HG03565 (cell line): ENCODE measurements around the gene SRF.

Experiments used
- ATAC-seq: cut with Tn5 transposase; IDR thresholded peaks from one replicate; pipeline ENCODE4 v1.9.1; 2021; ENCODE audit warnings: mild to moderate bottlenecking, moderate library complexity; ENCODE audit not compliant: unreplicated experiment

The SRF gene

DNA sequence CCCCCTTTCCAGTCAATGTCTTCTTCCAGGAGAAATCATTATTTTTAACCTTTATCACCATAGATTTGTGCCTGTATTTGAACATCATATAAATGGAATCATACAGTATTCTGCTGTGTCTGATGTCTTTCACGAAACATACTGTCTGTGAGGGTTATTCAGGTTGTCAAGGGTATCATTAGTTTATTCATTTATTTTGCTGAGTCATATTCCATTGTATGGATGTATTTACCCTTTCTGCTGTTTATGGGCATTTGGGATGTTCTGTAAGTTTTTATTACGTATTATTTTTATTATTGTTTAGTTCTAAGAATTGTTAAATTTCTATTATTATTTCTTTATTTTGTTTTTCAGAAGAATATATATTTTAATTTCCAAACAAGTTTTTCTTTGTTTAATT lies 36.2 kb downstream of the SRF start:
- ATAC-seq = no peak

DNA sequence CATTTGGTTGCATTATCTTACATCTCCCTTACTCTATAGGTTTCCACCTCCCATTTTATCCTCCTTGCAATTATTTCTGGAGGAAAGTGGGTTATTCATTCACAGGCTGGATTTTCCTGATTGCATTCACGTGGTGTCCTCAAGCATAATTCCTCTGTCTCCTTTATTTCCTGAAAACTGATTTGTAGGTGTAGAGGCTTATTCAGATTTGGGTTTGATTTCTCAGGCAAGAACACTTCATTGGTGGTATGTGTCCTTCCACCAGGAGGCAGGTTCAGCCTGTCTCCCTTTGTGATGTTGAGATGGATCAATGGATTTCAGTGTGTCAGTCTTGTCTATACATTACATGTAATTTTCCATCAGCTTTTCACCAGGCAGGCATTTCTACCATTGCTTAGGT lies 40.9 kb downstream of the SRF start:
- no peak for ATAC-seq

DNA sequence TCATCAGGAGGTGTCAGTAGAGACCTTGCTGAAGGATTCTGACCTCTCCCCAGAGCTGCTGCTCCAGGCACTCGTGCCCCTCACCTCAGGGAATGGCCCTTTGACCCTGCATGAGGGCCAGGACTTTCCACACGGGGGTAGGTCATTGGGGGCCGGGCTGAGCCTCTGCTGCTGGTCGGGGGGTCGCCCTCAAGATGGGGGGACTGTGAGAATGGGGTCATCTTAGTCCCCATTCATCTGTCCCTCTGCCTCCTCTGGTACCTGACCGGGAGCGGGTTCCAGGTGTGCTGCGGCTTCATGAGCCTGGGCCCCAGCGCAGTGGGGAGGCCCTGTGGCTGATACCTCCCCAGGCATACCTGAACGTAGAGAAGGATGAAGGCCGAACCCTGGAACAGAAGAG lies 42.4 kb downstream of the SRF start:
- ATAC-seq = no peak

DNA sequence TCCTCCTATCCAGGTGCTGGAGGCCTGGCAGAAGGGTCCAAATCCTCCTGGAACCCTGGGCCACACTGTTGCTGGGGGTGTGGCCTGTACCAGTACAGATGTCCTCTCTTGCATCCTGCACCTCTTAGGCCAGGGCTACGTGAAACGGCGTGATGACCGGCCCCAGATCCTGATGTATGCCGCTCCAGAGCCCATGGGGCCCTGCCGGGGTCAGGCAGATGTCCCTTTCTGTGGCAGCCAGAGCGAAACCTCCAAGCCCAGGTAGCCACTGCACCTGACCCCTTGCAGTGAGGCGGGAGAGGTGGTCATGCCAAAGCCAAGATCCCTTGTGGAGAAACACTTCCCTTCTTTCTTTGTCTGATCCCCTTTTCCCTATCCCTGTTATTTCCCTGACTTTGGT lies 44.0 kb downstream of the SRF start:
- ATAC-seq = no peak

DNA sequence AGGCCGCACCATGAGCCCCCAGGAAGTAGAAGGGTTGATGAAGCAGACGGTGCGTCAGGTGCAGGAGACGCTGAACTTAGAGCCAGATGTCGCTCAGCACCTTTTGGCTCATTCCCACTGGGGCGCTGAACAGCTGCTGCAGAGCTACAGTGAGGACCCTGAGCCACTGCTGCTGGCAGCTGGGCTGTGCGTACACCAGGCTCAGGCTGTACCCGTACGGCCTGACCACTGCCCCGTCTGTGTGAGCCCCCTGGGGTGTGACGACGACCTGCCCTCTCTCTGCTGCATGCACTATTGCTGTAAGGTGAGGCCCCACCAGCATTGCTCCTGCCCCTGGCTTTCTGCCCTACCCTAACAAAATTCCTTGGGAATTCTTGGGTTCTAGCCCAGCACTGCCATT lies 45.1 kb downstream of the SRF start:
- no peak for ATAC-seq

DNA sequence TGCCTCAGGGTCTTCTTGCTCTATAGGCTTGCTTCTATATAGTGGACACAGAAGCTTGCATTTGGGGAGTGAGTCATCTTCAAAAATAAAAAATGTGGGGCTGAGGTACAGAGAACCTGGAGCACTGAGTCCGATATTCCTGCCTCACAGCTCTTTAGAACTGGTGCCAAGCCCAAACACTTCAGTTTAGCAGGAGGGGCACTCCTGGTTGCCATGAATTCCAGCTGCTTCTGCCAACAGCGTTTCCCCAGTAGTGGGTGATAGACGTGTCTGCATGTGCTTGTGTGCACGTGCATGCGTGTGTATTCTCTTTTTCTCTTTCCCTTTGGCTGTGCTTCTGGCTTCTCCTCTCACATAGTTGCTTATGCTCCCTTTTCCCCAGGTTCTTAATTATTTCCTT lies 46.3 kb downstream of the SRF start:
- ATAC-seq = no peak

DNA sequence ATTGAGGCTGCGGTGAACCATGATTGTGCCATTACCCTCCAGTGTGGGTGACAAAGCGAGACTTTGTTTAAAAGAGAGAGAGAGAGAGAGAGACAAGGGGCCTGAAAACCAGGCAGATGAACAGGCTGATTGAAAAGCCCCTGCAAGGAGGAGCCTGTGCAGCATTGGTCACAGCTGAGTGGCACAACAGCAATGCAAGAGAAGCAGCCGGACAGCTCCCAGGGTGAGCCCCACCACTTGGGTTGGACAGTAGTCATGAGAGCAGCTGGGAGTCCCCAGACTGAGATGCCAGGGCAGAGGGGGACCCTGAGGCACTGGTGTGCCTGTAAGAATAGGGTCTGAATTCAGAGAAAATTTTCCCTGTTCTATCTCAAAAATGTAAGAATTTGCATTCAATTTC lies 48.0 kb downstream of the SRF start:
- ATAC-seq = no peak

DNA sequence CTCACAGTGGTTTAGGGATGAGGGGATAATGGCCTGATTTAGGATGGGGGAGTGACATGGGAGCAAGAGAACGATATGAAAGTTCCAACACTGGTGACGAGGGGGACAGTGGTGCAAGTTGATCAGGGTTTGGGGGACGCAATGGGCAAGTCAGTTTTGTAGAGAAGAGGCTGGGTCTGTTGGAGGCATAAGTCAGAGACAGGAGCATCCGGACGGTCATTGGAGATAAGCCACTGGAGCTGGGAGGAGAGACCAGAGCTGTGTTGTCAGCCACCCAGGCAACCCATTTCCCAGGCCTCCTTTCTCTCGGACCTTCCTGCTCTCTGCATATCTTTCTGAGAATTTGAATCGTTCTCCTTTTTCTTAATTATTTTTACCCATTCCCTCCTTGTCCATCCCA lies 48.7 kb downstream of the SRF start:
- ATAC-seq = no peak

DNA sequence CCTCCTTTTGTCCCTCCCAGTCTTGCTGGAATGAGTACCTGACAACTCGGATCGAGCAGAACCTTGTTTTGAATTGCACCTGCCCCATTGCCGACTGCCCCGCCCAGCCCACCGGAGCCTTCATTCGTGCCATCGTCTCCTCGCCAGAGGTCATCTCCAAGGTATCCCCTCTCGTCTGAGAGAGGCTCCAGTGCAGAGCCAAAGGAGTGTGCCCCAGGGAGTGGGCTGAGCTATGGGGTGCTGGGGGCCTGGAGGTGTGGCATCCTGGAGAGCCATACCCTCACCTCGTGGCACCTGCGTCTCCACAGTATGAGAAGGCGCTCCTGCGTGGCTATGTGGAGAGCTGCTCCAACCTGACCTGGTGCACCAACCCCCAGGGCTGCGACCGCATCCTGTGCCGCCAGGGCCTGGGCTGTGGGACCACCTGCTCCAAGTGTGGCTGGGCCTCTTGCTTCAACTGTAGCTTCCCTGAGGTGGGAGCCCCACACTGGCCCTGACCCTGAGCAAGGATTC lies 49.4 kb downstream of the SRF start:
- ATAC-seq = no peak

DNA sequence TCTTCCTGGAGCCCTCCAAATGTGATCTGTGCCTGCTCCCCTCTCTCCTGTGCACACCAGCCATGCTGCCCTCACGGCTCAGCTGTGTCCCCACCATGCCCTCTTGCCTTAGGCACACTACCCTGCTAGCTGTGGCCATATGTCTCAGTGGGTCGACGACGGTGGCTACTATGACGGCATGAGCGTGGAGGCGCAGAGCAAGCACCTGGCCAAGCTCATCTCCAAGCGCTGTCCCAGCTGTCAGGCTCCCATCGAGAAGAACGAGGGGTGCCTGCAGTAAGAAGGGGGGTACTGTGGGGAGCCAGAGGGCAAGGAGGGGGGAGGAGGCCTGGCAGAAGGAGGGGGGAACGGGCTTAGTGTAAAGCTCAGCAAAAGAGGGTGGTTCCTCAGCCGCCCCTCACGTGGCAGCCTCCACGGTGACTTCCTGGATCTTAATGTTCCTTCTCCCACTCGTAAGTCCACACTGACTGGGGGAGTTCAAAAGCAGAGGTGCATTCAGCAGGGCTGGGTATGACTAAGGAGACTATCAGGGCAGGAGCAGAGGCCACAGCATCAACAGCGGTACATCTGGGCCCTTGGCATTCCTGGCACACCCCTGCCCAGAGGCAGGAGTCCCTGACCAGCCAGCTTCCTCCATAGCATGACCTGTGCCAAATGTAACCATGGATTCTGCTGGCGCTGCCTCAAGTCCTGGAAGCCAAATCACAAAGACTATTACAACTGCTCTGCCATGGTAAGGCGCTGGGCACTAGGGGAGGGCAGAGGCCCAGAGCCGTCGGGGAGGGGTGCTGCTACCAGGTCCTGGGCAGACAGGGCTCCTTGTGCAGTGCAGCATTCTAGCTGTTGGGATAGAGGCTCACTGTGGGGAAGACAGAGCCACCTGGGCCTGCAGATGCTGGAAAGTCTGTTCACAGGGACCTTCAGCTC lies 50.2 kb downstream of the SRF start:
- ATAC-seq = no peak

DNA sequence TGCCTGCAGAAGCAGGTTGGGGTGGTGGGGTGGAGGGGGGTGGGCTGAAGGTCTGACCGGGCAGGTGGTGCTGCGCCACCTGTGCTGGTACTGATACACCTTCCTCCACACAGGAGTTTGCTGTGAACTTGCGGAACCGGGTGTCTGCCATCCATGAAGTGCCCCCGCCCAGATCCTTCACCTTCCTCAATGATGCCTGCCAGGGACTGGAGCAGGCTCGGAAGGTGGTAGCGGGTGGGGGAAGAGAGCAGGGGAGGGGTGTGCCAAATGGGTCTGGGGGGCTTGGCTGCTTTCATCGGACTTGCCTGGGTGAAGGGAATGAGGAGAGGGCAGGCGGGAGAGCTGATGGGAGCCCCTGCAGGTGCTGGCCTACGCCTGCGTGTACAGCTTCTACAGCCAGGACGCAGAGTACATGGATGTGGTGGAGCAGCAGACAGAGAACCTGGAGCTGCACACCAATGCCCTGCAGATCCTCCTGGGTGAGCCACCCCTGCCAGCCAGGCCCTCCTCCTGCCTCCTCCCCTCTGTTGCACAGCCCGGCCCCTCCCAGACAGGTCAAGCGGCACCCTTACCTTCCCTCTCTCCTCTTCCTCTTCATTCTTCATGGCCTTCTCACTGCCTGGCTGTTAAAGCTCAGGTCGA lies 51.5 kb downstream of the SRF start:
- no peak for ATAC-seq

DNA sequence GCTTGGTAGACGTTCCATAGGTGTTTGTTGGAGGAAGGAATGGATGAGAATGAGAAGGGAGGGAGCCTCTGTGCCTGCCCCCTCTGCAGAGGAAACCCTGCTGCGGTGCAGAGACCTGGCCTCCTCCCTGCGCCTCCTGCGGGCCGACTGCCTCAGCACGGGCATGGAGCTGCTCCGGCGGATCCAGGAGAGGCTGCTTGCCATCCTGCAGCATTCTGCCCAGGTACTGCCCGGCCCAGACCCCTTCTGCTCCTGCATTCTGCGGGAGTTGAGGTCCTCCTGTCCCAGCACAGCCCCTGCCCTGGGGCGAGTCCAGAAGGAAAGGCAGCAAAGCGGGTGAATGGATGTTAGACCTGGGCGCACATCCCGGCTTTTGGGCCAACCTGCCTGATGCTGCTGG lies 52.1 kb downstream of the SRF start:
- no peak for ATAC-seq

DNA sequence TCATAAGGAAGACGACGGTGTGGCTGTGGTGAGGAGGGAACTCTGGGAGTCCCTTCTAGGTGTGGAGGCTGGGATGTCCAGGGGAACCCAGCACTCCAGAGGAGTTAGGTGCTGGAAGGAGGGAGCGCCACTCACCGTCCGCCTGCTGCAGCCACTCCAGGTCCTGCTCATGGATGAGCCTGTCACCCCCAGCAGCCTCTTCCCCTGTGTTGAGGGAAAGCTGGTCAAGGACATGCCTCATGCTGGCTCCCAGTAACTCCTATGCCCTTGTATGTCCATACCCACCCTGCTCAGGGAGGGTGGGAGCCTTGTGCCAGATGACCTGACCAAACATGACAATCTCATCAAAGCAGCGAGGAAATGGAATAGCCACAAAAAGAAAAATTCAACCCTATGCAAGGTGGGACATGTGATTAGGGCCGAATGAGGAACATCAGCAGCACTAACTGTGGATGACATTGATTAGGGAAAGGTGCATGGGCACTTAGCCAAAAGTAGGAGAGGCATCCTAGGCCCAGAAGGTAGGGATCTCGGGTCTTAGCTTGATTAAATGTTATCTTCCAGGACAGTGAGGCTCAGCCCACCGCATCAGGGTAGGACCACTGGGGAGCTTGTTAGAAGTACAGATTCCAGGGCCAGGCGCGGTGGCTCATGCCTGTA lies 55.3 kb downstream of the SRF start:
- ATAC-seq = no peak

DNA sequence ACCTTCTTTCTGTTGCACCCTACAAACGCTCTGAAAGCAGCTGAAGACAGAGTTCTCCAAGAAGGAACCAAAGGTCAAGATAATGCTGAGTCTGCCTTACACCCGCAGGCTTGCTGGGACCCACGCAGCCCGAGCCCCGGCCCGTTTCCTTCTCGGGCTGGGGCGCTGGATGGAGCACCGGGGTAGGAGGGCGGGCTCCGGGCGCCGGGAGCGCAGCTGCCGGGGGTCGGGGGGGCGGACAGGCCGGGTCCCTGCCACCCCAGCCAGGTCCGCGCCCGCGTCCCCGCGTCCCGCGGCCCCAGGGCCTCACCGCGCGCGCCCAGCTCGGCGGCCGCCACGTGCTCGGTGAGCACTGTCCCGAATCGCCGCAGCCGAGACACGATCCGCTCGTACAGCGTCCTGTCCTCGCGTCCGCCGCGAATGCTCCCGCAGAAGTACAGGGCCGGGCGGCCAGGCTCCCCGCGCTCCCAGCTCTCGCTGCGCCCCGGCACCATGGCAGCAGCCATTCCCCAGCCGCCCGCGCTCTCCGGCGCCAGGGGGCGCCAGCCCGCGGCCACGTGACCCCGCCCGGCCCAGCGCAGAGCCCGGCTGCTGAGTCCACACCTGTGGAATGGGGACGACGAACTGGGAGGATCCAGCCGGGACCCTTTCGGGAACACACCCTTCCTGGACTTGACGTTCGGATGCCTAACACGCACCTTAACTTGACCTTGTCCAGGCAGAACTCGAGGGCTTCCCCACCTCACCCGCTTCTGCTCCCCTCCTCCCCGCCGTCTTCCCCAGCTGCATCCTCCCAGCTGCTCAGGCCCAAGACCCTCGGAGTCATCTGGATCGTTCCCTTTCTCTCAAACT lies 58.1 kb downstream of the SRF start, which contains the start of gene DNPH1:
Gene DNPH1 (minus strand): TSS at position 531 of the 852 bp plus-strand sequence. CDS start 25 bp downstream, at position 506.
- ATAC-seq = peak; percentile 67

DNA sequence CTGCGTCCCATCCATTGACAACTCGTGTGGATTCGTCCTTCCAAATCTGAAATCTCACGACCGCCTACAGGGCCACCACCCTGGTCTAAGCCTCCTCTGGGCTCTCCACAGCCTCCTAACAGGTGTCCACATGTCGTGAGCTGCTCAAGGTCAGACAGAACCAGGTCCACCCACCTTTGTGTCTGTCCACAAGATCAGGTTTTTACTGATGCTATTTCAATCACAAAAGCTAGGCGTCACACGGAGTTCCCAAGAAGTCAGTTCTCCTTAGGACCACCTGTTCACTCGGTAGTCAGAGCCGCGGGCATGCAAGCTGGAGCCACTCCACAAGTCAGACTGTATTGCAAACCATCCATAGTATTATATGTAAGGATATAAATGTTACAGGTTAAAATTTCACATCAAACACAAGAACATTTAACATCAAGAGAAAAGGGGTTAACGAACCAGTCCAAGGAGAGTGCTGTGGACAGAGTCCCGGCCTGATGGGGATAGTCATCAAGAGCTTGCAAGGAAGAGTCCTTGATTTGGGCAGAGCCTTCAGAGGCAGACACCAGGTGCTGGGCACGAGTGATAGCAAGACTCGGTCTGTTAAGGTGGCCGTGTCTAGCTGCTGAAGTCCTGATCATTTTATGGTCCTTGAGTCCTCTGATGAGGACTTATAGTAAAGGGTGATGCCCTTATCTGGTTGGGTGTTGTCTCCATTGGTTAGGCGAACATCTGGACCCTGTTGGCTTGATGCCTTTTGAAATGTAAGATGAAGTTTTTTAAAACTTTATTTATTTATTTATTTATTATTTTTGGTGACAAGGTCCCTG lies 58.9 kb downstream of the SRF start:
- no peak for ATAC-seq

DNA sequence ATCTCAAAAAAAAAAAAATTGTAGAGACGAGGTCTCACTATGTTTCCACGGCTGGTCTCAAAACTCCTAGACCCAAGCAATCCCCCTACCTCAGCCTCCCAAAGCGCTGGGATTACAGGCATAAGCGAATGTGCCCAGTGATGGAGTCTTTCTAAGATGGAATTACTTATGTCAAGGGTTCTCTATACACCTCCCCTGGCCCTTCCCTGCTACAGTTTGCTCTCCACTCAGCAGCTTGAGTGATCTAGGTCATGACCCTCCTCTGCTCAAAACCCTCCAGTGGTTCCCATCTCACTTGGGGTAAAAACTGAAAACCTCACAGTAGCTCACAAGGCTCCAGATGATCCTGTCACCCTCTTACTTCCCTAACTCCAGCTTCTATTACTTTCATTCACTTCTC lies 60.0 kb downstream of the SRF start:
- no peak for ATAC-seq
